ENCODE measurements around the gene PRKCE. TPM values are rescaled to one million over a fixed set of nuclear protein-coding genes. Genes with fewer than 3 reads are reported as not detected.

PRKCE gene
- total RNA-seq, 1 experiment from 2014 or later = 12.1 TPM

DNA sequence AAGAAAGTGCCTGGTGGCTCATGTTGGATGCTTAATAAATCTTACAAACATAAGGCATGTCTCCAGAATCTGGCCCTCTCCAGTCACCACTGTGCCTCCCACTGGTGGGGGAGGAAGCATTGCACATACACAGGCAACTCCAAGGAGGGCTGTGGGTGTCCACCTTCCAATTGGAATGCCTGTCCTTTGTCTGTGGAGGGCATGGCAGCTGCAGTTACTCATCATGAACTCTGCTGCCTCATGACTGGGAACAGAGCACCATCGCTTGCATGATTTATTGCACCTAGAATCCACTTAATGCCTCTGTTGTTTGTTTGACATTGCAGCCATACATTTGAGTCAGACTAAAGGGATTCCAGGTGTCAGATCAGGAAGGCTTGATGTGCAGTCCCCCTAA, 278.9 kb downstream of the PRKCE start:
- BruUV-seq (replicated peaks) = no TSS peak
- CTCF ChIA-PET = interaction anchor here (0.6 to 1.4 kb wide), 2 partner anchors 160 to 286 kb away, joined by 3 to 4 read pairs; no protein-coding TSS in a partner anchor
- Mint-ChIP-seq H3K27ac (ENCODE audit: low read depth, unreplicated experiment) (no peak overlapping the region), H3K4me1 (ENCODE audit: insufficient read depth, unreplicated experiment) (peaks cover 20% of the 10 kb centered on the region), H3K36me3 (ENCODE audit: insufficient read depth, unreplicated experiment) (peaks cover 6% of the 10 kb centered on the region), H3K27me3 (ENCODE audit: insufficient read depth, unreplicated experiment) (no peaks in the 10 kb centered on the region), H3K4me3 (ENCODE audit: unreplicated experiment) (no peak overlapping the region), H3K9me3 (ENCODE audit: unreplicated experiment) (no peaks in the 10 kb centered on the region)
- DNase-seq (ENCODE audit: unreplicated experiment) = no peak
- intact Hi-C loops (cut with micrococcal nuclease) = loop anchor here (10.0 kb wide), 1 partner anchor 946 kb away; no protein-coding TSS in a partner anchor
- TF ChIP-seq, protein P1, sequence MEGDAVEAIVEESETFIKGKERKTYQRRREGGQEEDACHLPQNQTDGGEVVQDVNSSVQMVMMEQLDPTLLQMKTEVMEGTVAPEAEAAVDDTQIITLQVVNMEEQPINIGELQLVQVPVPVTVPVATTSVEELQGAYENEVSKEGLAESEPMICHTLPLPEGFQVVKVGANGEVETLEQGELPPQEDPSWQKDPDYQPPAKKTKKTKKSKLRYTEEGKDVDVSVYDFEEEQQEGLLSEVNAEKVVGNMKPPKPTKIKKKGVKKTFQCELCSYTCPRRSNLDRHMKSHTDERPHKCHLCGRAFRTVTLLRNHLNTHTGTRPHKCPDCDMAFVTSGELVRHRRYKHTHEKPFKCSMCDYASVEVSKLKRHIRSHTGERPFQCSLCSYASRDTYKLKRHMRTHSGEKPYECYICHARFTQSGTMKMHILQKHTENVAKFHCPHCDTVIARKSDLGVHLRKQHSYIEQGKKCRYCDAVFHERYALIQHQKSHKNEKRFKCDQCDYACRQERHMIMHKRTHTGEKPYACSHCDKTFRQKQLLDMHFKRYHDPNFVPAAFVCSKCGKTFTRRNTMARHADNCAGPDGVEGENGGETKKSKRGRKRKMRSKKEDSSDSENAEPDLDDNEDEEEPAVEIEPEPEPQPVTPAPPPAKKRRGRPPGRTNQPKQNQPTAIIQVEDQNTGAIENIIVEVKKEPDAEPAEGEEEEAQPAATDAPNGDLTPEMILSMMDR (IDR thresholded peaks at IDR 0.05; ENCODE audit: unreplicated experiment) = no peak
- POLR2A ChIA-PET = interaction anchor here (1.3 kb wide), 1 partner anchor 281 kb away, joined by 4 read pairs; no protein-coding TSS in a partner anchor

DNA sequence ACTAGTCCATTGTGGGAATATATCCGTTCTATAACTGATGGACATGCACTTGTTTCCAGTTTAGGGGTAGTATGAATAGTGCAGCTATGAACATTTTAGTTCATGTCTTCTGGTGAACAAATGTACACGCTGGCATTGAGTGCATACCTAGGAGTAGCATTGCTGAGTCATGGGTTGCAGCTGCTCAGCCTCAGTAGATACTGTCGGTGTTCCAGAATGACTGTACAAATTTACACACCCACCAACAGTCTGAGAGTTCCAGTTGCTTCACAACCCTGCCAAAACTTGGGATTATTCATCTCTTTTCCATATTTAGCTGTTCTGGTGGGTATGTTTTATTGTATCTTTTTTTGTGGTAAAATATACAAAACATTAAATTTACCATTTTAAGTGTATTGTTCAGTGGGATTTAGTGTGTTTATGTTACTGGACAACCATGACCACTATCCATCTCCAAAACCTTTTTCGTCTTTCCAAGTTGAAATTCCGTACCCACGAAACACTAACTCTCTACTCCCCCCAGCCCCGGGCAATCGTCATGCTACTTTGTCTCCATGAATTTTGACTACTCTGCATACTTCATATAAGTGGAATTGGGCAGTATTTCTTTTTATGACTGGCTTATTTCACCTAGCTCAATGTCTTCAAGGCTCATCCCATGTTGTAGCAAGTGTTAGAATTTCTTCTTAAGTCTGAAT, 281.0 kb downstream of the PRKCE start:
- TF ChIP-seq, protein P1 (IDR thresholded peaks at IDR 0.05; ENCODE audit: unreplicated experiment) = no peak
- H3K4me1 Mint-ChIP-seq (ENCODE audit: insufficient read depth, unreplicated experiment) = peaks cover 29% of the 10 kb centered on the region
- BruUV-seq (replicated peaks) = no TSS peak
- ChIA-PET CTCF (interaction anchor here (1.2 kb wide), 1 partner anchor 154 kb away, joined by 3 read pairs; no protein-coding TSS in a partner anchor), POLR2A (no interaction called here)
- H3K4me3 Mint-ChIP-seq (ENCODE audit: unreplicated experiment) = no peak overlapping the region
- H3K27ac Mint-ChIP-seq (ENCODE audit: low read depth, unreplicated experiment) = no peak overlapping the region
- no peaks in the 10 kb centered on the region for H3K27me3 Mint-ChIP-seq (ENCODE audit: insufficient read depth, unreplicated experiment)
- no peaks in the 10 kb centered on the region for H3K9me3 Mint-ChIP-seq (ENCODE audit: unreplicated experiment)
- peaks cover 6% of the 10 kb centered on the region for H3K36me3 Mint-ChIP-seq (ENCODE audit: insufficient read depth, unreplicated experiment)
- intact Hi-C loops (cut with micrococcal nuclease) = loop anchor here (10.0 kb wide), 1 partner anchor 948 kb away; no protein-coding TSS in a partner anchor
- DNase-seq (ENCODE audit: unreplicated experiment) = peak; percentile 55

DNA sequence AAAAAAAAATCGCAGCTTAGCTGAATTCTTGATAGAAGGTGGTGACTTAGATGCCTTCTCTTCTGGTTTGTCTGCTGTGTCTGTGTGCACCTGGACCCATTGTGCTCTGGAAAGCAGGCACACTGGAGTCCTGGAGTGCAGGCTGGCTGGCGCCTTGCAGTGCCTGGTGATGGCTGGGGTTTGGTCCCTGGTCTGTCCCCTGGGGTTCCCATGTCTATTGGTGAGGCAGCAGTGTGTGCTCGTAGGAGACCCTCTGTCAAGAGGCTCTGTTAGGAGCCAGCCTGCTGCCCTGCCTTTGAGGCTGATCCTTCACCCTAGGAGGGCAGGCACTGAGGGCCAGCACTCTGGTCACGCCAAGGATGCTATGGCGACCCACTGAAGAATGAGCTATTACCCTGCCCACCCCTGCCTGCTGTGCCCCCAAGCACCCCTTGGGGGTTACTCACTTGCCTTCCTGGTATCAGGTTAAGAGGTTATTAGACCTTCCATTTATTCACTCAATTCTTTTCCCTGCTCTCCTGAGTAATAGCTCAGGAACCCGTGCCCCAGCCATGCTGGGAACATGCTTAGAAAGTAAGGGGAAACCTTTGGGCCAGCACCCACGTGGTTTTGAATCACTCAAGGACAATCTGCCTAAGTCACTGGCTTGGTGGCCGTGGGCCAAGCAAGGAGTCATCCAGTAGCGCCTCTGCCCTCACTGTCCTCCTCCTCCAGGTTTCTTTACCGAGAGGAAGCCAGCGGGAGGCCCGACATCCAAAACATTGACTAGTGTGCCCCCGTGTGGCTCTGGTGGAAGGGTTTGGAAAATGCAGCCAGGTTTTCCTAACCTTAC, 284.5 kb downstream of the PRKCE start:
- no peaks in the 10 kb centered on the region for H3K27me3 Mint-ChIP-seq (ENCODE audit: insufficient read depth, unreplicated experiment)
- TF ChIP-seq, protein P1 (IDR thresholded peaks at IDR 0.05; ENCODE audit: unreplicated experiment) = peak; percentile 88
- H3K4me1 Mint-ChIP-seq (ENCODE audit: insufficient read depth, unreplicated experiment) = peaks cover 39% of the 10 kb centered on the region
- no peak overlapping the region for H3K4me3 Mint-ChIP-seq (ENCODE audit: unreplicated experiment)
- ChIA-PET POLR2A (interaction anchor here (0.6 to 5.0 kb wide), 10 partner anchors 27 to 318 kb away, joined by 3 to 31 read pairs (median 6); no protein-coding TSS in a partner anchor), CTCF (interaction anchor here (0.6 to 3.8 kb wide), 25 partner anchors 8 to 487 kb away, joined by 3 to 26 read pairs (median 4); partner anchors contain the start of gene PRKCE)
- no peaks in the 10 kb centered on the region for H3K9me3 Mint-ChIP-seq (ENCODE audit: unreplicated experiment)
- peak; percentile 99 for DNase-seq (ENCODE audit: unreplicated experiment)
- H3K36me3 Mint-ChIP-seq (ENCODE audit: insufficient read depth, unreplicated experiment) = peaks cover 12% of the 10 kb centered on the region
- BruUV-seq (replicated peaks) = no TSS peak
- H3K27ac Mint-ChIP-seq (ENCODE audit: low read depth, unreplicated experiment) = peak overlapping the region; percentile 29
- intact Hi-C loops (cut with micrococcal nuclease) = loop anchor here (1.0 to 10.0 kb wide), 6 partner anchors 115 to 951 kb away; partner anchors contain the start of gene PRKCE

Data from MCF 10A (cell line).